ENCODE measurements around the gene ALOX15B. TPM values are rescaled to one million over a fixed set of nuclear protein-coding genes. Genes with fewer than 3 reads are reported as not detected.
A peak's percentile ranks its signal among the peaks of the same experiment; 100 is the strongest.

Gene ALOX15B
- total and polyA plus RNA-seq, 2 of the 13 experiments (the other 11 are each of a cell fraction or from before 2014, with no cell fraction given) = not detected

- TF ChIP-seq, protein P1, sequence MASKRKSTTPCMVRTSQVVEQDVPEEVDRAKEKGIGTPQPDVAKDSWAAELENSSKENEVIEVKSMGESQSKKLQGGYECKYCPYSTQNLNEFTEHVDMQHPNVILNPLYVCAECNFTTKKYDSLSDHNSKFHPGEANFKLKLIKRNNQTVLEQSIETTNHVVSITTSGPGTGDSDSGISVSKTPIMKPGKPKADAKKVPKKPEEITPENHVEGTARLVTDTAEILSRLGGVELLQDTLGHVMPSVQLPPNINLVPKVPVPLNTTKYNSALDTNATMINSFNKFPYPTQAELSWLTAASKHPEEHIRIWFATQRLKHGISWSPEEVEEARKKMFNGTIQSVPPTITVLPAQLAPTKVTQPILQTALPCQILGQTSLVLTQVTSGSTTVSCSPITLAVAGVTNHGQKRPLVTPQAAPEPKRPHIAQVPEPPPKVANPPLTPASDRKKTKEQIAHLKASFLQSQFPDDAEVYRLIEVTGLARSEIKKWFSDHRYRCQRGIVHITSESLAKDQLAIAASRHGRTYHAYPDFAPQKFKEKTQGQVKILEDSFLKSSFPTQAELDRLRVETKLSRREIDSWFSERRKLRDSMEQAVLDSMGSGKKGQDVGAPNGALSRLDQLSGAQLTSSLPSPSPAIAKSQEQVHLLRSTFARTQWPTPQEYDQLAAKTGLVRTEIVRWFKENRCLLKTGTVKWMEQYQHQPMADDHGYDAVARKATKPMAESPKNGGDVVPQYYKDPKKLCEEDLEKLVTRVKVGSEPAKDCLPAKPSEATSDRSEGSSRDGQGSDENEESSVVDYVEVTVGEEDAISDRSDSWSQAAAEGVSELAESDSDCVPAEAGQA (IDR thresholded peaks at IDR 0.05; ENCODE audit: low read depth) = peak; percentile 47; the same call in 1 of the 2 replicates
- TF ChIP-seq, protein P1 (CRISPR knock-in tag; IDR thresholded peaks at IDR 0.05; ENCODE audit: borderline replicate concordance) = no peak
- no peak for TF ChIP-seq NR2F6 (IDR thresholded peaks at IDR 0.05)
- 0 out of 2 replicates have a peak, but pooled peaks have one; percentile 32 for TF ChIP-seq NR2F6 (CRISPR knock-in tag; IDR thresholded peaks at IDR 0.05)
- TF ChIP-seq KLF6 (CRISPR knock-in tag; IDR thresholded peaks at IDR 0.05) = peak; percentile 33; the same call in 1 of the 2 replicates
- TF ChIP-seq MAFK (conservative IDR thresholded peaks at IDR 0.05 in 1 of 2, IDR thresholded peaks at IDR 0.05 in 1 of 2; ENCODE audit: low read length in 2 of 2) = no peak
- TF ChIP-seq, protein P2, sequence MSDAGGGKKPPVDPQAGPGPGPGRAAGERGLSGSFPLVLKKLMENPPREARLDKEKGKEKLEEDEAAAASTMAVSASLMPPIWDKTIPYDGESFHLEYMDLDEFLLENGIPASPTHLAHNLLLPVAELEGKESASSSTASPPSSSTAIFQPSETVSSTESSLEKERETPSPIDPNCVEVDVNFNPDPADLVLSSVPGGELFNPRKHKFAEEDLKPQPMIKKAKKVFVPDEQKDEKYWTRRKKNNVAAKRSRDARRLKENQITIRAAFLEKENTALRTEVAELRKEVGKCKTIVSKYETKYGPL (CRISPR knock-in tag; IDR thresholded peaks at IDR 0.05) = peak; percentile 30; the same call in 1 of the 2 replicates
- TF ChIP-seq HNRNPK (IDR thresholded peaks at IDR 0.05; ENCODE audit: low read depth, low read length, poor library complexity, severe bottlenecking) = peak; percentile 18
- TF ChIP-seq ZNF234 (CRISPR knock-in tag; conservative IDR thresholded peaks at IDR 0.05) = no peak
- peak; percentile 60; the same call in 1 of the 2 replicates for TF ChIP-seq ZNF281 (CRISPR knock-in tag; IDR thresholded peaks at IDR 0.05; ENCODE audit: borderline replicate concordance)
- TF ChIP-seq CCDC6 (CRISPR knock-in tag; IDR thresholded peaks at IDR 0.05) = 0 out of 2 replicates have a peak, but pooled peaks have one; percentile 39
- TF ChIP-seq ERF (CRISPR knock-in tag; IDR thresholded peaks at IDR 0.05) = peak; percentile 3; the same call in 1 of the 2 replicates
- TF ChIP-seq ELF1 (CRISPR knock-in tag; IDR thresholded peaks at IDR 0.05) = peak; percentile 68
- no peak for TF ChIP-seq ATM (IDR thresholded peaks at IDR 0.05; ENCODE audit: borderline replicate concordance)
- TF ChIP-seq SIN3A (IDR thresholded peaks at IDR 0.05; ENCODE audit: borderline replicate concordance, low read depth, low read length) = no peak
- TF ChIP-seq, protein P3, sequence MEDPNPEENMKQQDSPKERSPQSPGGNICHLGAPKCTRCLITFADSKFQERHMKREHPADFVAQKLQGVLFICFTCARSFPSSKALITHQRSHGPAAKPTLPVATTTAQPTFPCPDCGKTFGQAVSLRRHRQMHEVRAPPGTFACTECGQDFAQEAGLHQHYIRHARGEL (CRISPR knock-in tag; IDR thresholded peaks at IDR 0.05) = peak; percentile 38; the same call in 1 of the 2 replicates
- peak; percentile 15; the same call in 1 of the 2 replicates for TF ChIP-seq MYC (CRISPR knock-in tag; IDR thresholded peaks at IDR 0.05; ENCODE audit: borderline replicate concordance)
- peak; percentile 29; the same call in 1 of the 2 replicates for TF ChIP-seq GABPA (IDR thresholded peaks at IDR 0.05; ENCODE audit: low read depth, low read length)
- peak; percentile 75 for TF ChIP-seq GABPA (CRISPR knock-in tag; IDR thresholded peaks at IDR 0.05; ENCODE audit: low read depth)
Observed at GRCh38 chr17:8079291-8080207, 40.7 kb downstream of the ALOX15B start (continued).
